ENCODE results near the gene COA1. TPM values are rescaled to one million over a fixed set of nuclear protein-coding genes. Genes with fewer than 3 reads are reported as not detected.

Gene COA1
- total RNA-seq, 4 donors from 2014 or later, result 34.0 to 84.2 (median 54.4) TPM

DNA sequence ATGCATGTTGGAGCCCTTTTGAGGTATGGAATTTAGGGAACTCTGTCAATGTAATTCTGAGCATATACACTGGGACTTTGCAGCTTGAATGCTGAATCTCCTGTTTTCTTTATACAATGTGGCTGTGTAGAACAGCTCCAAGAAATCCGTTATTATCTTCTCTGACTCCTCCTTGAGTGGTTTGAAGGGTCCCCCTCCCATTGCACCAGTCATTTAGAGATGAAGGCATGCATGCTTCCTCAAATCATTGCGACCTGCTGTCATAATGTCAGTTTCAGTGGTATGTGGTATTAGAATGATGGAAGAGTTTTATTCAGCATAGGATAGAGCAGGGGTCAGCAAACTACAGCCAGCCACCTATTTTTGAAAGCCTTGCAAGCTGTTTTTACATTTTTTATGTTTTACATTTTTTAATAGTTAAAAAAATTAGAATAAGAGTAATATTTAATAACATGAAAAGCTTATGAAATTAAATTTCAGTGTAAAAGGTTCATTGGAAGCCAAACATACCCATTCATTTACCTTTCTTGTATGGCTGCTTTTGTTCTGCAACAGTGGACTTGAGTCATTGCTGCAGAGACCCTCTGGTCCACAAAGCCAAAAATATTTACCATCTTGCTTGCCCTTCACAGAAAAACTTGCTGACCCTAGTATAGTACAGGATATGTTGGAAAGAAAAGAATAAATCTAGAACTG lies 138.3 kb downstream of the COA1 start:
- peaks cover 0 to 37% (median 14%) of the 10 kb centered on the region in 4 donors for H3K4me1 ChIP-seq
- no peak overlapping the region for H3K4me3 ChIP-seq
- no peak for TF ChIP-seq POLR2A (IDR thresholded peaks at IDR 0.05)
- TF ChIP-seq, protein P1, sequence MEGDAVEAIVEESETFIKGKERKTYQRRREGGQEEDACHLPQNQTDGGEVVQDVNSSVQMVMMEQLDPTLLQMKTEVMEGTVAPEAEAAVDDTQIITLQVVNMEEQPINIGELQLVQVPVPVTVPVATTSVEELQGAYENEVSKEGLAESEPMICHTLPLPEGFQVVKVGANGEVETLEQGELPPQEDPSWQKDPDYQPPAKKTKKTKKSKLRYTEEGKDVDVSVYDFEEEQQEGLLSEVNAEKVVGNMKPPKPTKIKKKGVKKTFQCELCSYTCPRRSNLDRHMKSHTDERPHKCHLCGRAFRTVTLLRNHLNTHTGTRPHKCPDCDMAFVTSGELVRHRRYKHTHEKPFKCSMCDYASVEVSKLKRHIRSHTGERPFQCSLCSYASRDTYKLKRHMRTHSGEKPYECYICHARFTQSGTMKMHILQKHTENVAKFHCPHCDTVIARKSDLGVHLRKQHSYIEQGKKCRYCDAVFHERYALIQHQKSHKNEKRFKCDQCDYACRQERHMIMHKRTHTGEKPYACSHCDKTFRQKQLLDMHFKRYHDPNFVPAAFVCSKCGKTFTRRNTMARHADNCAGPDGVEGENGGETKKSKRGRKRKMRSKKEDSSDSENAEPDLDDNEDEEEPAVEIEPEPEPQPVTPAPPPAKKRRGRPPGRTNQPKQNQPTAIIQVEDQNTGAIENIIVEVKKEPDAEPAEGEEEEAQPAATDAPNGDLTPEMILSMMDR (IDR thresholded peaks at IDR 0.05), result no peak
- no peaks in the 10 kb centered on the region for H3K27me3 ChIP-seq
- no peak for DNase-seq
- H3K9me3 ChIP-seq, result no peaks in the 10 kb centered on the region
- H3K36me3 ChIP-seq, result no peaks in the 10 kb centered on the region
- H3K27ac ChIP-seq, result peak overlapping the region in 2 of 4 donors; percentile 3 to 31

DNA sequence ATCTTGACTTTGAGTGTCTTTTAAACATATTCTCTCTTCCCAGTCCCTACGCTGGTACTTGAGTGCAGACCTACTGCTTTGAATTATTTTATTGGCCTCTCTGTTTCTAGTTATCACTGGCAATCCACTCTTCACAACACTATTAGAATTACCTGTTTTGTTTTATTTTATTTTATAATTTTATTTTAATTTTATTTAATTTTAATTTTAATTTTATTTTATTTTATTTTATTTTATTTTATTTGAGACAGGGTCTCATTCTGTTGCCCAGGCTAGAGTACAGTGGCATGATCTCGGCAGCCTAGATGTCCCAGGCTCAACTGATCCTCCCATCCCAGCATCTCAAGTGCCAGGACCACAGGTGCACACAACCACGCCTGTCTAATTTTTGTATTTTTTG lies 139.6 kb downstream of the COA1 start:
- H3K9me3 ChIP-seq, result no peaks in the 10 kb centered on the region
- no peak for DNase-seq
- no peaks in the 10 kb centered on the region for H3K27me3 ChIP-seq
- peak overlapping the region in 3 of 4 donors; percentile 20 to 40 (median 25) for H3K27ac ChIP-seq
- TF ChIP-seq, protein P1 (IDR thresholded peaks at IDR 0.05), result no peak
- no peak for TF ChIP-seq POLR2A (IDR thresholded peaks at IDR 0.05)
- H3K36me3 ChIP-seq, result no peaks in the 10 kb centered on the region
- H3K4me1 ChIP-seq, result peaks cover 0 to 50% (median 14%) of the 10 kb centered on the region in 4 donors
- H3K4me3 ChIP-seq, result no peak overlapping the region

Other genes with a start within 250 kb of the COA1 start
- 10 to 100 TPM; 16.0 to 66.8 (median 17.7) TPM for gene STK17A, start 146.4 kb downstream of the COA1 start, total RNA-seq
- gene BLVRA, start 29.2 kb upstream of the COA1 start, total RNA-seq, result 10 to 100 TPM in 3 of 4 donors, 1 to 10 TPM in 1; 2.8 to 38.8 (median 11.5) TPM
- 100 to 1,000 TPM in 1 of 4 donors, 10 to 100 TPM in 3; 66.9 to 121 (median 74.2) TPM for gene MRPS24, start 140.0 kb upstream of the COA1 start, total RNA-seq
- gene URGCP, start 177.1 kb upstream of the COA1 start, total RNA-seq, result 10 to 100 TPM; 43.7 to 91.0 (median 80.3) TPM
- 10 to 100 TPM; 13.0 to 15.3 (median 14.5) TPM for gene UBE2D4, start 196.9 kb upstream of the COA1 start, total RNA-seq

Data from Peyer's patch (tissue), 4 donors.